RWPE1 (cell line): ENCODE results near the gene SSH3.
A peak's percentile ranks its signal among the peaks of the same experiment; 100 is the strongest.

ENCODE experiments used
- CTCF ChIA-PET: fragments of 350-600 bp; sonication (Branson Sonifier 250); formaldehyde crosslinking; extraction: SDS; loops from one replicate; lab custom pipeline; 2021; lab: Yijun Ruan, JAX
- POLR2A ChIA-PET: fragments of 400-600 bp; formaldehyde crosslinking; extraction: SDS; loops from one replicate; lab custom pipeline; 2020; ENCODE audit warnings: antibody characterized with exemption; ENCODE audit not compliant: low non-redundant PET; lab: Yijun Ruan, JAX
- DNase-seq: peaks from one replicate; pipeline ENCODE4 v3.0.0; 2012; ENCODE audit warnings: low spot score
- H3K27ac ChIP-seq: fragments of 450-650 bp; 2 replicates; pipeline ENCODE4 v1.5.1; 2017
- CTCF ChIP-seq: fragments of 450-650 bp; conservative IDR thresholded peaks from 2 replicates; pipeline ENCODE4 v1.5.1; 2017; ENCODE audit warnings: low read depth, mild to moderate bottlenecking

SSH3 gene

GRCh38 chr11:67311556-67312082, 8.3 kb downstream of the SSH3 start:
- ChIA-PET CTCF (interaction anchor here (0.6 to 1.4 kb wide), 2 partner anchors 71 to 236 kb away, joined by 5 to 8 read pairs; no protein-coding TSS in a partner anchor), POLR2A (interaction anchor here (0.8 kb wide), 1 partner anchor 236 kb away, joined by 3 read pairs; no protein-coding TSS in a partner anchor)
- H3K27ac ChIP-seq: peak overlapping the region; percentile 99
- no peak for TF ChIP-seq CTCF
- DNase-seq: no peak

GRCh38 chr11:67312187-67313021, 9.1 kb downstream of the SSH3 start:
- CTCF ChIA-PET: interaction anchor here (1.2 kb wide), 1 partner anchor 39 kb away, joined by 8 read pairs; no protein-coding TSS in a partner anchor
- no peak for TF ChIP-seq CTCF
- peak; percentile 85 for DNase-seq
- POLR2A ChIA-PET: interaction anchor here (1.0 kb wide), 1 partner anchor 10 kb away, joined by 7 read pairs; the partner anchor contains the start of gene SSH3
- peak overlapping the region; percentile 99 for H3K27ac ChIP-seq

- DNase-seq: no peak
- TF ChIP-seq CTCF: no peak
- CTCF ChIA-PET: interaction anchor here (1.1 to 1.2 kb wide), 2 partner anchors 9 to 38 kb away, joined by 3 to 8 read pairs; no protein-coding TSS in a partner anchor
- H3K27ac ChIP-seq: peak overlapping the region; percentile 99
- POLR2A ChIA-PET: interaction anchor here (0.7 to 1.0 kb wide), 2 partner anchors 11 to 172 kb away, joined by 3 to 7 read pairs; partner anchors contain the start of gene SSH3
Measured at GRCh38 chr11:67313125-67313890, 10.0 kb downstream of the SSH3 start.

- CTCF ChIA-PET: interaction anchor here (1.1 kb wide), 1 partner anchor 8 kb away, joined by 3 read pairs; no protein-coding TSS in a partner anchor
- POLR2A ChIA-PET: no interaction called here
- DNase-seq: no peak
- TF ChIP-seq CTCF: no peak
- H3K27ac ChIP-seq: peak overlapping the region; percentile 99
Measured at GRCh38 chr11:67314218-67314617, 10.9 kb downstream of the SSH3 start.

- CTCF ChIA-PET: no interaction called here
- H3K27ac ChIP-seq: peak overlapping the region; percentile 99
- TF ChIP-seq CTCF: no peak
- POLR2A ChIA-PET: interaction anchor here (1.4 kb wide), 1 partner anchor 12 kb away, joined by 7 read pairs; the partner anchor contains the start of gene SSH3
- no peak for DNase-seq
Measured at GRCh38 chr11:67315325-67315909, 12.1 kb downstream of the SSH3 start.
